Neural crest cell (in vitro differentiated cells): ENCODE data around the gene PAX2. TPM values are rescaled to one million over a fixed set of nuclear protein-coding genes. Genes with fewer than 3 reads are reported as not detected.

ENCODE experiments used
- DNase-seq: peaks from one replicate; pipeline ENCODE4 v3.0.0; 2021; ENCODE audit warnings: low read depth, mixed read lengths, low spot score
- H3K27ac Mint-ChIP-seq: one replicate; pipeline ENCODE4 v1.8.0; 2021; ENCODE audit warnings: mild to moderate bottlenecking, mixed read lengths; ENCODE audit not compliant: unreplicated experiment
- H3K27me3 Mint-ChIP-seq: 2 replicates; pipeline ENCODE4 v1.8.0; 2021; ENCODE audit warnings: low read depth, mild to moderate bottlenecking, mixed read lengths
- H3K36me3 Mint-ChIP-seq: 2 replicates; pipeline ENCODE4 v1.8.0; 2021; ENCODE audit warnings: low read depth, mild to moderate bottlenecking, mixed read lengths
- H3K4me1 Mint-ChIP-seq: 2 replicates; pipeline ENCODE4 v1.8.0; 2021; ENCODE audit warnings: mixed read lengths
- H3K4me3 Mint-ChIP-seq: one replicate; pipeline ENCODE4 v1.8.0; 2021; ENCODE audit warnings: mild to moderate bottlenecking, mixed read lengths
- H3K9me3 Mint-ChIP-seq: 2 replicates; pipeline ENCODE4 v1.8.0; 2021; ENCODE audit warnings: mixed read lengths
- total RNA-seq: library from RNA; stranded (reverse); gene quantifications from 2 replicates; pipeline ENCODE4 v1.2.1, GENCODE V29; 2021
- TF ChIP-seq, protein P1 (sequence below): fragments of 200-600 bp; sonication (generic); conservative IDR thresholded peaks from 2 replicates; pipeline ENCODE4 v1.5.0; 2021; ENCODE audit warnings: antibody characterized with exemption, mild to moderate bottlenecking

The PAX2 gene
- total RNA-seq, 1 donor from 2014 or later, result 1.5 TPM

- Mint-ChIP-seq H3K27me3 (peaks cover 92% of the 10 kb centered on the region), H3K27ac (no peak overlapping the region), H3K4me3 (peak overlapping the region; percentile 1), H3K9me3 (peaks cover 5% of the 10 kb centered on the region), H3K36me3 (no peaks in the 10 kb centered on the region), H3K4me1 (peaks cover 17% of the 10 kb centered on the region)
- DNase-seq, result no peak
- TF ChIP-seq, protein P1, sequence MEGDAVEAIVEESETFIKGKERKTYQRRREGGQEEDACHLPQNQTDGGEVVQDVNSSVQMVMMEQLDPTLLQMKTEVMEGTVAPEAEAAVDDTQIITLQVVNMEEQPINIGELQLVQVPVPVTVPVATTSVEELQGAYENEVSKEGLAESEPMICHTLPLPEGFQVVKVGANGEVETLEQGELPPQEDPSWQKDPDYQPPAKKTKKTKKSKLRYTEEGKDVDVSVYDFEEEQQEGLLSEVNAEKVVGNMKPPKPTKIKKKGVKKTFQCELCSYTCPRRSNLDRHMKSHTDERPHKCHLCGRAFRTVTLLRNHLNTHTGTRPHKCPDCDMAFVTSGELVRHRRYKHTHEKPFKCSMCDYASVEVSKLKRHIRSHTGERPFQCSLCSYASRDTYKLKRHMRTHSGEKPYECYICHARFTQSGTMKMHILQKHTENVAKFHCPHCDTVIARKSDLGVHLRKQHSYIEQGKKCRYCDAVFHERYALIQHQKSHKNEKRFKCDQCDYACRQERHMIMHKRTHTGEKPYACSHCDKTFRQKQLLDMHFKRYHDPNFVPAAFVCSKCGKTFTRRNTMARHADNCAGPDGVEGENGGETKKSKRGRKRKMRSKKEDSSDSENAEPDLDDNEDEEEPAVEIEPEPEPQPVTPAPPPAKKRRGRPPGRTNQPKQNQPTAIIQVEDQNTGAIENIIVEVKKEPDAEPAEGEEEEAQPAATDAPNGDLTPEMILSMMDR, result no peak
Observed at GRCh38 chr10:100707261-100707848, 38.0 kb upstream of the PAX2 start.

DNA sequence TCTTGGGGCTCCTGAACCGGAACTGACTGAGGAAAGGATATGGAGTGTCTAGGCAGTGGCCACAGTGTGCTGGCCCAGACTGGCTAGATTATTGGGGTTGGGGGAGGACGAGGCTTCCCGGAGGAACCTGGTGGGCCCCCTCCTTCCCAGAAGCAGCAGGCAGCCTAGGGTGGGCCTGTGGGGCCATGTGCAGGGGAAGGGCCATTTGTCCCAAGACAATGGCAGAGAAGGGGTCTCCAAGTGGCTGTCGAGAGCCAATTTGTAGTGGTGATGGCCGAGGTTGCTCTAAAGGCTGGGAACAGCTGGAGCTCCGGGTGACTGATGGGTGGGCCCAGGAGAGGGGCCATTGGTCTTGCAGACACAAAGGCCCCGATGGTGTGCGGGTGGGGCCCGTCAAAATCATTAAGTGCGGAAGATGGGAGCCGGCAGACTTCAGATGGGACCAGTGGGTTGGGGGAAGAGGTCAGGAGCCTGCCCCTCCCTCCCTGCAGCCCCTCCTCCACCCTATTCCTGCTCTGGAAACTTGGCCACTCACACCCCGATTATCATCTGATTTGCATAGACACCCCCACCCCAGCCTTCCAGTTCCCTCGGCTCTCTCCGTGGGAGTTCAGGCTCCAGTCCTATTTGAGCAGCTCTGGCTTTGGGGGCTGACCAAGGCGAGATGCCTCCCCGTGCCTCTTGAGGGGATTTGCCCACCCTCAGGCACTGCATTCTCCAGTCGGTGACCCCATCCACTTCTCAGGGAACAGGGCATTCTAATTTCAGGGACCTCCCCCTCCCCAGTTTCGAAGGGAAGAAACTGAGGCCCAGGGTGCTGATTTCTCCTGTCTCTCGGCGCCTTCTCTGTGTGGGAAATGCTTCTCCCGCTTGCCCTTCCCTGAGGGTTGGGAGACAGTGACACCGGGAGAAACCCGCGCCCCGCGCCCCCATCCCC is 36.0 kb upstream of the PAX2 start:
- DNase-seq, result no peak

GRCh38 chr10:100710151-100710871 is 35.1 kb upstream of the PAX2 start:
- no peaks in the 10 kb centered on the region for H3K9me3 Mint-ChIP-seq
- peak overlapping the region; percentile 42 for H3K4me3 Mint-ChIP-seq
- TF ChIP-seq, protein P1, result no peak
- peaks cover 25% of the 10 kb centered on the region for H3K4me1 Mint-ChIP-seq
- no peak overlapping the region for H3K27ac Mint-ChIP-seq
- DNase-seq, result peak; percentile 55
- peaks cover 100% of the 10 kb centered on the region for H3K27me3 Mint-ChIP-seq
- peaks cover 3% of the 10 kb centered on the region for H3K36me3 Mint-ChIP-seq

More for the DNA sequence above, 36.0 kb upstream of the PAX2 start:
- peak overlapping the region; percentile 49 for H3K4me3 Mint-ChIP-seq
- H3K27me3 Mint-ChIP-seq, result peaks cover 99% of the 10 kb centered on the region
- H3K27ac Mint-ChIP-seq, result no peak overlapping the region
- H3K36me3 Mint-ChIP-seq, result no peaks in the 10 kb centered on the region
- peaks cover under 1% of the 10 kb centered on the region for H3K9me3 Mint-ChIP-seq
- TF ChIP-seq, protein P1, result no peak
- H3K4me1 Mint-ChIP-seq, result peaks cover 19% of the 10 kb centered on the region

DNA sequence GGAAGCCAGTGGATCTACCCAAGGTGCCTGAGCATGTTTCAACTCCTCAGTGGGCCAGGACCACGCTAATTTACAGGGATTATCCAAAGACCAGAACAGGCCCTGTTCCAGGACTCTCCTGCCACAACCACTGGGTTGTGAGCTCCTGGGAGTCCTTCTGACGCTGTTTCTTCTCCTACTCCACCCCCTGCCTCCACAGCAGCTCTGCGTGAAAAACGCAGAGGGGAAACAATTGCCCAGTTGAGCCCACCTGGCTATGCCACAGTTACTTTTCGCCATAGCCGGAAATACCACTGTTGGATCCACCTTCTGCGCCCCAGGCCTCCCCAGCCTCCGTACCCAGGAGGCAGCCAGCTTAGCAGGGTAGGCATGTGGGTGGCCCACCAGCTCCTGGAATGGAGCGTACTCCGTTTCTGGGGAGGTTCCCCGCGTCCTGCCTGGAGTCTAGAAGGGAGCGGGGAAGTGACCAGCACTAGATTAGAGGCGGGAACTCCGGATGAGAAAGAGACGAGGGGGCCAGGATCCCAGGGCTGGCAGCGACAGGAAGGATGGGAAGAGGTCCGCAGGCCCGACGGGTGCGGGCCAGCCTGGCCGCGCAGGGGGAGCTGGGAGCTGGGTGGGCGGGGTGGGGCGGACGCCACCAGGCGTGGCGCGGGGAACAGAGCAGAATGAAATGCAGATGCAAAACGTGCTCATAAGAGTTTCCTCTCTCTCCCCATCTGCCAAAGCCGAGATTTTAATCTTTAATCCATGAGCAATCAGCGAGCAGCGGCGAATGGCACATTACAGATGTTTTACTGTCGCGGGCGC is 32.1 kb upstream of the PAX2 start:
- H3K4me1 Mint-ChIP-seq, result peaks cover 31% of the 10 kb centered on the region
- H3K27me3 Mint-ChIP-seq, result peaks cover 99% of the 10 kb centered on the region
- peaks cover 3% of the 10 kb centered on the region for H3K36me3 Mint-ChIP-seq
- TF ChIP-seq, protein P1, result no peak
- no peaks in the 10 kb centered on the region for H3K9me3 Mint-ChIP-seq
- no peak overlapping the region for H3K27ac Mint-ChIP-seq
- DNase-seq, result no peak
- H3K4me3 Mint-ChIP-seq, result peak overlapping the region; percentile 39
